AG09319 (cell line): ENCODE measurements around the gene PLOD1.
"Not testable (repeated sequence)": the region's sequence is repeated elsewhere in the genome, so short reads cannot be mapped to it uniquely, and the experiment has no call there.

Experiments
- DNase-seq: peaks from one replicate; pipeline ENCODE4 v3.0.0-alpha.2; 2010; ENCODE audit warnings: low read depth; ENCODE audit errors: extremely low read depth
- TF ChIP-seq, protein P1 (sequence below): IDR thresholded peaks from 2 replicates; pipeline ENCODE4 v1.5.1; 2011; ENCODE audit warnings: low read depth, mild to moderate bottlenecking, inconsistent platforms, low read length, moderate library complexity

The PLOD1 gene

DNA sequence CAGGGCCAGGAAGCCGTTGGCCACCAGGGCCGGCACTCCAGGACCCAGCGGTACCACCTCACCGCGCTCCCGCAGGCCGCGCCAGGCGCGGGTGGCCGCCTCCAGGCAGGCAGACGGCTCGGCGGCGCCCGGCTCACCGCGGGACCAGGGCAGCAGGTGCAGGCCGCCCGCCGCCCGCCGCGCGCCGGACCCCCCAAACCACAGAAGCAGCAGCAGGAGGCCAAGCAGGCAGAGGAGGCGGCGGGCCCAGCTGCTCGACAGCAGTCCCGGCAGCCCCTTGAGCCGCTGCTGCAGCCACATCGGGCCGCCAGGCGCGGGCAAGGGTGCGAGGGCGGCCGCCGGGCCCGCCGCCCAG, 8.6 kb upstream of the PLOD1 start:
- TF ChIP-seq, protein P1, sequence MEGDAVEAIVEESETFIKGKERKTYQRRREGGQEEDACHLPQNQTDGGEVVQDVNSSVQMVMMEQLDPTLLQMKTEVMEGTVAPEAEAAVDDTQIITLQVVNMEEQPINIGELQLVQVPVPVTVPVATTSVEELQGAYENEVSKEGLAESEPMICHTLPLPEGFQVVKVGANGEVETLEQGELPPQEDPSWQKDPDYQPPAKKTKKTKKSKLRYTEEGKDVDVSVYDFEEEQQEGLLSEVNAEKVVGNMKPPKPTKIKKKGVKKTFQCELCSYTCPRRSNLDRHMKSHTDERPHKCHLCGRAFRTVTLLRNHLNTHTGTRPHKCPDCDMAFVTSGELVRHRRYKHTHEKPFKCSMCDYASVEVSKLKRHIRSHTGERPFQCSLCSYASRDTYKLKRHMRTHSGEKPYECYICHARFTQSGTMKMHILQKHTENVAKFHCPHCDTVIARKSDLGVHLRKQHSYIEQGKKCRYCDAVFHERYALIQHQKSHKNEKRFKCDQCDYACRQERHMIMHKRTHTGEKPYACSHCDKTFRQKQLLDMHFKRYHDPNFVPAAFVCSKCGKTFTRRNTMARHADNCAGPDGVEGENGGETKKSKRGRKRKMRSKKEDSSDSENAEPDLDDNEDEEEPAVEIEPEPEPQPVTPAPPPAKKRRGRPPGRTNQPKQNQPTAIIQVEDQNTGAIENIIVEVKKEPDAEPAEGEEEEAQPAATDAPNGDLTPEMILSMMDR = no peak
- no peak for DNase-seq

DNA sequence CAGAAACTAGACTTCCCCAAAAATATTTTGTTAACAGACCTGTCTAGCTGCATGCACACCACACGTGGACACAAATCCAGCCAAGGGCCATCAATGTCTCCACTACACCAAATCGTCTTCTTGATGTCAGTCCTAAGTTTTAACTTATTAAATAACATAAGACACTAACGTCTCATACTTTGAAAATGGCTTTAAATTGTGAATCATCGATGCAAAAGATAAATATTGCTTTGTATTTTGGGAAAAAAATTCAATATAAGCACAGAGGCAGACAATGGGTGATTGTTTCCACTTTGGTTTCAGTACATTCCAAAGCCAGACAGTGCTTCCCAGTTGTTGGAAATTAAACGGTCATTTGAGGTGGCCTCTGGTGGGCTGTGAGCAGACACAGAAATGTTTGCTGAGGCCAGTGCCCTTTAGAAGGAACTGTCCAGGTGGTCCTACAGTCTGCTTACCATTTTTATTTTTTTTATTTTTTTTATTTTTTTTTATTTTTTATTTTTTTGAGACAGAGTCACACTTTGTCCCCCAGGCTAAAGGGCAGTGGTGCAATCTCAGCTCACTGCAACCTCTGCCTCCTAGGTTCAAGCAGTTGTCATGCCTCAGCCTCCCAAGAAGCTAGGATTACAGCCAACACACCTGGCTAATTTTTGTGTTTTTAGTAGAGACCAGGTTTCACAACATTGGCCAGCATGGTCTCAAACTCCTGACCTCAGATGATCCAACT, 6.5 kb upstream of the PLOD1 start:
- no peak for DNase-seq
- TF ChIP-seq, protein P1 = no peak

DNA sequence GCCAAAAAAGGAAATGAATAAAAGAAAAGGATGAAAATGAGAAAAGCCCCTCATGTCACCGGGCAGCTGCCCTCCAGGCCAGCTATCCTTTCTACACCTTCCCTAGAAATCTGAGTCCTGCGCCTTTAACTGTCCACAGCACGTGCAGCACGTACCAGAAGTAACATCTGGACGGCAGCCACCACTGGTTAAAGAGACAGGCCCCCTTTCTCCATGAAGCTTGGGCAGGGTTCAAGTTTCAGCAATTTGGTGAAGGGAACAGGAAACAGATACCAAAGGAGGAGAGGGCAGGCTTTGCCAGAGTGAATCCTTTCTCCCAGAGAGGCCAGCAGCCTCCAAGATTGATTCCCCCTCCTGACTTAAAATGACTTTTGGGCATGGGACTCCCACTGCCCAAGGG, 4.7 kb upstream of the PLOD1 start:
- TF ChIP-seq, protein P1 = no peak
- DNase-seq = no peak

DNA sequence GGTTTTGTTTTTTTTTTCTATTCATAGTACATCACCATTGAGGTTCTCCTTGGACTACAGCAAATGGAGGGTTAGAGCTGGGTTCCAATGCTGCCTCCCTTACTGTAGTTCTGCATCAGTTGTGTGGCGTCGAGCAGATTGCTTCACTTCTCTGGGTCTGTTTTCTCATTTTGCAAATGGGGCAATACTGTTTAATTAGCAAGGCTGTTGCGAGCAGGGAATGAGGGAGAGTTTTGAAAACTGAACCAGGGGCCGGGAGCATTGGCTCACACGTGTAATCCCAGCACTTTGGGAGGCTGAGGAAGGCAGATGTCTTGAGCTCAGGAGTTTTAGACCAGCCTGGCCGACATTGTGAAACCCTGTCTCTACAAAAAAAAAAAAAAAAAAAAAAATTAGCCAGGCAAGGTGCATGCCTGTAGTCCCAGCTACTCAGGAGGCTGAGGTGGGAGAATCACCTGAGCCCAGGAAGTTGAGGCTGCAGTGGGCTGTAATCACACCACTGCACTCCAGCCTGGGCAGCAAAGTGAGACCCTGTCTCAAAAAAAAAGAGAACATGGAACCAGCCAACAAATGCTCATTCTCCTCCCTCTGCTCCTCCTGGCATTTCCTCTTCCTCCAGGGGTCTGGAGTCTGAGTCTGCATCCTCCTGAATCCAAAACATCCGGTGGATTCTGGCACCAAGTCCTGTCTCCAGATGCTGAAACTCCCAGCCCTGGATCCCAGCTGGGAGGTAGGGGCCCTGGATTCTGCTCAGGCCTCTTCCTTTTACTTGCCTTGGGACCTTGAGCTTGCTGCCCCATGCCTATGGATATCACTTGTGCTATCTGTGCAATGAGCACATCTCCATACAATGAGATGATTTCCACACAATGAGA, 3.7 kb upstream of the PLOD1 start:
- TF ChIP-seq, protein P1 = no peak
- DNase-seq = no peak

DNA sequence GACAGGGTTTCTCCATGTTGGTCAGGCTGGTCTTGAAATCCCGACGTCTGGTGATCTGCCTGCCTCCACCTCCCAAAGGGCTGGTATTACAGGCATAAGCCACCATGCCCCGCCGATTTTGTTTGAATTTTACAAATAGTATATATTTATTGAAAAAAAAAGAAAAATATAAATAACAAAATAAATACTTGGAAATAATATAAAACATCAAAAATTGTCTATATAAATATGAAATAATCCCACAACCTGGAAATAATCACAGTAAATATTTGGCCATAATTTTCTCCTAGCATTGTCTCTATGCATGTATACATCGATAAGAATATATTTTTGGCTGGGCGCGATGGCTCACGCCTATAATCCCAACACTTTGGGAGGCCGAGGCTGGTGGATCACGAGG, 2.7 kb upstream of the PLOD1 start:
- TF ChIP-seq, protein P1 = no peak

DNA sequence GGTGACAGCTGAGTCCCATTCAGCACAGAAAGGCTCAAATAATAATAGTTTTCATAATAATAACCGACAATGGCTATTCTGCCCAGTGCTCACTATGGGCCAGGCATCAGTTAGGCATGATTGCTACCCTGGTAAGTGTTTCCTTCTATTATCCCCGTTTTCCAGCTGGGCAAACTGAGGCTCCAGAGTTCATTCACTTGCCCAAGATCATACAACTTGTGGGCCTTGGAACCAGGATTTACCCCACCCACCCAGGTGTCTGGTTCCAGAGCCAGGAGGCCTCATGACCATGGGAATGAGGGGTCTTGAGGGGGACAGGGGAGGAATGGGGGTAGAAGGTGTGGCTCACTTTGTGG, 518 bp downstream of the PLOD1 start:
- TF ChIP-seq, protein P1 = no peak
- DNase-seq = no peak

More for the DNA sequence above, 2.7 kb upstream of the PLOD1 start:
- no peak for DNase-seq

DNA sequence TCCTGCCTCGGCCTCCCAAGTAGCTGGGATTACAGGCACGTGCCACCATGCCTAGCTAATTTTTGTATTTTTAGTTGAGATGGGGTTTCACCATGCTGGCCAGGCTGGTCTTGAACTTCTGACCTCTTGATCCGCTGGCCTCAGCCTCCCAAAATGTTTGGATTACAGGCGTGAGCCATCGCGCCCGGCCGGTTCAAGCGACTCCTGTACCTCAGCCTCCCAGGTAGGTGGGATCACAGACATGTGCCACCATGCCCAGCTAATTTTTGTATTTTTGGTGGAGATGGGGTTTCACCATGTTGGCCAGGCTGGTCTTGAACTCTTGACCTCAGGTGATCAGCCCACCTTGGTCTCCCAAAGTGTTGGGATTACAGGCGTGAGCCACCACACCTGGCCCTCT, 1.2 kb downstream of the PLOD1 start:
- not testable (repeated sequence) for DNase-seq
